Neural progenitor cell (in vitro differentiated cells): ENCODE data around the gene GLO1.

ENCODE experiments used
- CTCF ChIP-seq: fragments of 200-600 bp; sonication (generic); IDR thresholded peaks from 2 replicates; pipeline ENCODE4 v1.5.1; 2017; ENCODE audit warnings: antibody characterized with exemption, mild to moderate bottlenecking
- EZH2 ChIP-seq: fragments of 200-600 bp; sonication (generic); IDR thresholded peaks from 2 replicates; pipeline ENCODE4 v1.6.1; 2017; ENCODE audit warnings: antibody characterized with exemption, mild to moderate bottlenecking, moderate library complexity
- EZH2phosphoT487 ChIP-seq: fragments of 200-600 bp; sonication (generic); IDR thresholded peaks from 2 replicates; pipeline ENCODE4 v1.6.1; 2017; ENCODE audit warnings: antibody characterized with exemption

GRCh38 chr6:38722038-38722437, 19.1 kb upstream of the GLO1 start:
- TF ChIP-seq CTCF: no peak
- no peak for TF ChIP-seq EZH2
- TF ChIP-seq EZH2phosphoT487: no peak
